Measurements from ENCODE around the gene RAD21L1.

RAD21L1 gene

GRCh38 chr20:1190847-1191246 lies 35.0 kb upstream of the RAD21L1 start:
- no peak for TF ChIP-seq EZH2phosphoT487 (conservative IDR thresholded peaks at IDR 0.05; ENCODE audit: low read length)
- TF ChIP-seq CTCF (IDR thresholded peaks at IDR 0.05; ENCODE audit: insufficient read depth, low read length, poor library complexity, severe bottlenecking) = no peak
- Histone ChIP-seq H4K20me1 (ENCODE audit: low read depth, low read length) (no peaks in the 10 kb centered on the region), H3K27me3 (ENCODE audit: low read length) (no peaks in the 10 kb centered on the region)

GRCh38 chr20:1191299-1191698 lies 34.5 kb upstream of the RAD21L1 start:
- no peak overlapping the region for H2AFZ ChIP-seq (ENCODE audit: low read depth, low read length, severe bottlenecking)
- H3K27ac ChIP-seq (ENCODE audit: low read depth, low read length) = no peak overlapping the region
- no peaks in the 10 kb centered on the region for H3F3A ChIP-seq (ENCODE audit: insufficient read depth)
- no peaks in the 10 kb centered on the region for H3K36me3 ChIP-seq (ENCODE audit: low read length)
- H3K9me2 ChIP-seq (replicated peaks; ENCODE audit: insufficient read depth, low read length) = no peaks in the 10 kb centered on the region
- no peaks in the 10 kb centered on the region for H3K79me2 ChIP-seq (ENCODE audit: insufficient read depth, low read length)
- no peaks in the 10 kb centered on the region for H3K9me3 ChIP-seq (ENCODE audit: insufficient read depth, low read length)
- TF ChIP-seq EZH2phosphoT487 (conservative IDR thresholded peaks at IDR 0.05; ENCODE audit: low read length) (no peak), CTCF (IDR thresholded peaks at IDR 0.05; ENCODE audit: insufficient read depth, low read length, poor library complexity, severe bottlenecking) (no peak)
- no peak overlapping the region for H3K9ac ChIP-seq (ENCODE audit: low read length)
- no peak overlapping the region for H3K4me3 ChIP-seq (ENCODE audit: insufficient read depth, low read length, poor library complexity, severe bottlenecking)
- no peak overlapping the region for H3K4me2 ChIP-seq (ENCODE audit: low read depth, low read length, poor library complexity, severe bottlenecking)
- H3K27me3 ChIP-seq (ENCODE audit: low read length) = no peaks in the 10 kb centered on the region
- H4K20me1 ChIP-seq (ENCODE audit: low read depth, low read length) = no peaks in the 10 kb centered on the region

More at GRCh38 chr20:1190847-1191246, 35.0 kb upstream of the RAD21L1 start:
- Histone ChIP-seq H3K9me2 (replicated peaks; ENCODE audit: insufficient read depth, low read length) (no peaks in the 10 kb centered on the region), H2AFZ (ENCODE audit: low read depth, low read length, severe bottlenecking) (no peak overlapping the region), H3K36me3 (ENCODE audit: low read length) (no peaks in the 10 kb centered on the region), H3K9ac (ENCODE audit: low read length) (no peak overlapping the region), H3F3A (ENCODE audit: insufficient read depth) (no peaks in the 10 kb centered on the region), H3K4me2 (ENCODE audit: low read depth, low read length, poor library complexity, severe bottlenecking) (no peak overlapping the region), H3K27ac (ENCODE audit: low read depth, low read length) (no peak overlapping the region), H3K79me2 (ENCODE audit: insufficient read depth, low read length) (no peaks in the 10 kb centered on the region), H3K4me3 (ENCODE audit: insufficient read depth, low read length, poor library complexity, severe bottlenecking) (no peak overlapping the region), H3K9me3 (ENCODE audit: insufficient read depth, low read length) (no peaks in the 10 kb centered on the region)

GRCh38 chr20:1195226-1195625 lies 30.6 kb upstream of the RAD21L1 start:
- Histone ChIP-seq H4K20me1 (ENCODE audit: low read depth, low read length) (no peaks in the 10 kb centered on the region), H3K79me2 (ENCODE audit: insufficient read depth, low read length) (no peaks in the 10 kb centered on the region), H3K27ac (ENCODE audit: low read depth, low read length) (no peak overlapping the region), H3K9ac (ENCODE audit: low read length) (no peak overlapping the region), H3K4me3 (ENCODE audit: insufficient read depth, low read length, poor library complexity, severe bottlenecking) (no peak overlapping the region), H3K4me2 (ENCODE audit: low read depth, low read length, poor library complexity, severe bottlenecking) (no peak overlapping the region), H3K9me3 (ENCODE audit: insufficient read depth, low read length) (no peaks in the 10 kb centered on the region), H3K9me2 (replicated peaks; ENCODE audit: insufficient read depth, low read length) (no peaks in the 10 kb centered on the region), H2AFZ (ENCODE audit: low read depth, low read length, severe bottlenecking) (no peak overlapping the region), H3K27me3 (ENCODE audit: low read length) (no peaks in the 10 kb centered on the region), H3K36me3 (ENCODE audit: low read length) (no peaks in the 10 kb centered on the region), H3F3A (ENCODE audit: insufficient read depth) (no peaks in the 10 kb centered on the region)
- no peak for TF ChIP-seq EZH2phosphoT487 (conservative IDR thresholded peaks at IDR 0.05; ENCODE audit: low read length)
- TF ChIP-seq CTCF (IDR thresholded peaks at IDR 0.05; ENCODE audit: insufficient read depth, low read length, poor library complexity, severe bottlenecking) = no peak
